Endothelial cell (in vitro differentiated cells): ENCODE data around the gene NSFL1C. TPM values are rescaled to one million over a fixed set of nuclear protein-coding genes. Genes with fewer than 3 reads are reported as not detected.

Experiments used
- DNase-seq: peaks from one replicate; pipeline ENCODE4 v3.0.0; 2021; ENCODE audit warnings: low spot score
- H3K27ac Mint-ChIP-seq: one replicate; pipeline ENCODE4 v1.8.0; 2021; ENCODE audit warnings: mixed read lengths, inconsistent platforms; ENCODE audit not compliant: unreplicated experiment
- H3K27me3 Mint-ChIP-seq: one replicate; pipeline ENCODE4 v1.8.0; 2021; ENCODE audit warnings: mild to moderate bottlenecking, moderate library complexity, mixed read lengths, inconsistent platforms; ENCODE audit not compliant: unreplicated experiment
- H3K36me3 Mint-ChIP-seq: one replicate; pipeline ENCODE4 v1.8.0; 2021; ENCODE audit warnings: mild to moderate bottlenecking, low read depth, mixed read lengths, inconsistent platforms; ENCODE audit not compliant: unreplicated experiment
- H3K4me1 Mint-ChIP-seq: one replicate; pipeline ENCODE4 v1.8.0; 2021; ENCODE audit warnings: mild to moderate bottlenecking, mixed read lengths, inconsistent platforms; ENCODE audit not compliant: unreplicated experiment
- H3K4me3 Mint-ChIP-seq: one replicate; pipeline ENCODE4 v1.8.0; 2021; ENCODE audit warnings: mild to moderate bottlenecking, mixed read lengths, inconsistent platforms; ENCODE audit not compliant: unreplicated experiment
- H3K9me3 Mint-ChIP-seq: one replicate; pipeline ENCODE4 v1.8.0; 2021; ENCODE audit warnings: mixed read lengths, inconsistent platforms; ENCODE audit not compliant: unreplicated experiment
- total RNA-seq: library from RNA; stranded (reverse); fragmentation: NEBNext Ultra II Directional; extraction: Animal tissue kit (Norgen Biotek cat#: 25700); gene quantifications from one replicate; pipeline ENCODE4 v1.2.1, GENCODE V29; 2021; ENCODE audit not compliant: unreplicated experiment
- TF ChIP-seq, protein P1 (sequence below): fragments of 200-600 bp; sonication (generic); IDR thresholded peaks from one replicate; pipeline ENCODE4 v1.5.0; 2021; ENCODE audit warnings: antibody characterized with exemption; ENCODE audit not compliant: unreplicated experiment

Gene NSFL1C
- total RNA-seq, 1 donor from 2014 or later = 104 TPM

DNA sequence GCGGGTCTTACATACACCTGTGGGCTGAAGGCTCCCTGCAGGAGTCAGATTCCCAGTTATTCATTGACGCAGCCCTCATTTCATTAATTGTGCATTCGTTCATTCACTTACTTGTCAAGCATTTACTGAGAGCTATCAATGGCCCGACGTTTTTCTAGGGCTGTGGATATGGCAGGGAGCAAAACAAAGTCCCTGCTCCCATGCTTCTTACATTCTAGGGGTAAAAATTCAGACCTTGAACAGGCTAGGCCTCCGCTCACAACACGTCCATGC, 369 bp upstream of the NSFL1C start:
- H3K27ac Mint-ChIP-seq = peak overlapping the region; percentile 99
- peak overlapping the region; percentile 86 for H3K4me3 Mint-ChIP-seq

DNA sequence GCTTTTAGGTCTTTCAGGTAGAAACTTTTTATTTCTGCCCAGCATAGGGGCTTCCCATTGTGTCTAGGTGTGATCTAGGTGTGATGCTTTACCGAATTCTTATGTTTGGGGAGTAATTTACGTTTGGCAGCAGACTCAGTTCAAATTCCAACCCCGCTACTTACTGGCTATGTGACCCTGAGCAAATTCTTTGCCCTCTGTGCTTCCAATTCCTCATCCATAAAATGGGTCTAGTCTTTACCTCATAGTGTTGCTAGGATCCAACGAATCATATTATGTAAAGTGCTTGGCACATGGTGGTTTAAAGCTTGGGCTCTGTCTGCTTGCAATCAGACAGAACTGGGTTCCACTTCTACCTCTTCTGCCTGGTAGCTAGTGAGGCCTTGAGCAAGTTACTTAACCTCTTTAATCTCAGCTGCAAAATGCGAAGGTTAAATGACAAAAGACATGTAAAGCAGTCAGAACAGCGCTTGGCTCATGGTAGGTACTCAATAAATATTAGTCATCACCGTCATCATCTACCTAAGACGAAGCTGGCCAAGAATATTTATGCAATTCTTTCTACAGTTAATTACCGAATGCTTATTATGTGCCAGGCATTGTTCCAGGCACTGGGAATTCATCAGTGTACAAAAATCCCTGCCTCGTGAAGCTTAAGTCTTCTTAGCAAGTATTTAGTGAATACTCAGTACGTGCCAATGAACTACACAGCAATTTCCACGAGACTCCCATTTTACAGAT, 1.0 kb downstream of the NSFL1C start:
- Mint-ChIP-seq H3K36me3 (peaks cover 38% of the 10 kb centered on the region), H3K27me3 (peaks cover 17% of the 10 kb centered on the region), H3K4me3 (peak overlapping the region; percentile 96), H3K27ac (peak overlapping the region; percentile 87), H3K9me3 (no peaks in the 10 kb centered on the region), H3K4me1 (peaks cover 40% of the 10 kb centered on the region)
- no peak for DNase-seq
- TF ChIP-seq, protein P1, sequence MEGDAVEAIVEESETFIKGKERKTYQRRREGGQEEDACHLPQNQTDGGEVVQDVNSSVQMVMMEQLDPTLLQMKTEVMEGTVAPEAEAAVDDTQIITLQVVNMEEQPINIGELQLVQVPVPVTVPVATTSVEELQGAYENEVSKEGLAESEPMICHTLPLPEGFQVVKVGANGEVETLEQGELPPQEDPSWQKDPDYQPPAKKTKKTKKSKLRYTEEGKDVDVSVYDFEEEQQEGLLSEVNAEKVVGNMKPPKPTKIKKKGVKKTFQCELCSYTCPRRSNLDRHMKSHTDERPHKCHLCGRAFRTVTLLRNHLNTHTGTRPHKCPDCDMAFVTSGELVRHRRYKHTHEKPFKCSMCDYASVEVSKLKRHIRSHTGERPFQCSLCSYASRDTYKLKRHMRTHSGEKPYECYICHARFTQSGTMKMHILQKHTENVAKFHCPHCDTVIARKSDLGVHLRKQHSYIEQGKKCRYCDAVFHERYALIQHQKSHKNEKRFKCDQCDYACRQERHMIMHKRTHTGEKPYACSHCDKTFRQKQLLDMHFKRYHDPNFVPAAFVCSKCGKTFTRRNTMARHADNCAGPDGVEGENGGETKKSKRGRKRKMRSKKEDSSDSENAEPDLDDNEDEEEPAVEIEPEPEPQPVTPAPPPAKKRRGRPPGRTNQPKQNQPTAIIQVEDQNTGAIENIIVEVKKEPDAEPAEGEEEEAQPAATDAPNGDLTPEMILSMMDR = no peak

More for the DNA sequence above, 369 bp upstream of the NSFL1C start:
- no peak for DNase-seq
- Mint-ChIP-seq H3K4me1 (peaks cover 53% of the 10 kb centered on the region), H3K36me3 (peaks cover 44% of the 10 kb centered on the region), H3K9me3 (no peaks in the 10 kb centered on the region), H3K27me3 (peaks cover 17% of the 10 kb centered on the region)
- TF ChIP-seq, protein P1 = no peak

DNA sequence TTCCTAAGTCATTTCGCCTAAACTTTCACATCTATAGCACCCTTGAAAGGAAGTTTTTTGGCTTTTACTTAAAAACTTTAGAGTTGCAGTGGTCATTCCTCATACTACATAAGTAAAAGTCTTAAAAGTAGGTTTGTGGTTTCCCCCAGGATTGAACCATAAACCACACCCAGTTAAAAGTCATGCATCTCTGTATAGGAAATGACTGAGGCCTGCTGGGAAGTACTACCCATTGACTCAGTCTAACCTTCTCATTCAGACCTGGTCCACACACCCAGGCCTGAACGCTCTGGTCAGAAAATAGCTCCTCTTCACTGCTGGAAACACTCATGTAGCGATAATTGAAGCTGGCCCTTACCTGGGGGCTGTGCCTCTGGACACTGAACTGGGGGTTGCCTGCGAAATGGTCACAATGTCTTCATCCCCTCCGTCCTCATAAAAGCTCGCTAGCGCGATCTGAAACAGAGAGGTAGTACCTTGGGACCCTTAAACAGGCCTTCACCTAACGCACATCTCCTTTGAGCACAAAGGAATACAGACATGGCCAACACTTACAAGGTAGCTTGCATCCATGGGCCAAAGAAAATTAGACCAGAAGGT, 2.6 kb downstream of the NSFL1C start:
- no peak for DNase-seq
- no peaks in the 10 kb centered on the region for H3K9me3 Mint-ChIP-seq
- H3K4me3 Mint-ChIP-seq = no peak overlapping the region
- H3K27me3 Mint-ChIP-seq = peaks cover 15% of the 10 kb centered on the region
- peaks cover 37% of the 10 kb centered on the region for H3K4me1 Mint-ChIP-seq
- TF ChIP-seq, protein P1 = no peak
- peaks cover 44% of the 10 kb centered on the region for H3K36me3 Mint-ChIP-seq
- no peak overlapping the region for H3K27ac Mint-ChIP-seq

DNA sequence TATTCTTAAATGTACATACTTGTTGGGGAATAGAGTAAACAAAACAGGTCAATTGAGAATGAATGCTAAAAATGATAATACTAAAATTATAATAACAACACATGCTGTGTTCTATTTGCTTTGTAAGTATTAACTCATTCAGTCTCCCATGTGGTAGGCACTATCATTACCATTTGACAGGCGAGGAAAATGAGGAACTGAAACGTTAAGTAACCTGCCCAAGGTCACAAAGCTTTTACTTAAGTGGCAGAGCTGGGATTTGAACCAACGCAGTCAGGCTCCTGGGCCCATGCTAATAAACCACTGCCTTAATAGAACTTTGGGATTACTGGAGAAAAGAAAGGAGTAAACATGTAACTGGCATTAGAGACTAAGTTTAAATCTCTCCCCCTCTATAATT, 3.8 kb downstream of the NSFL1C start:
- H3K36me3 Mint-ChIP-seq = peaks cover 50% of the 10 kb centered on the region
- peaks cover 26% of the 10 kb centered on the region for H3K4me1 Mint-ChIP-seq
- TF ChIP-seq, protein P1 = no peak
- H3K27ac Mint-ChIP-seq = no peak overlapping the region
- H3K4me3 Mint-ChIP-seq = peak overlapping the region; percentile 7
- DNase-seq = no peak
- H3K9me3 Mint-ChIP-seq = no peaks in the 10 kb centered on the region
- H3K27me3 Mint-ChIP-seq = peaks cover 11% of the 10 kb centered on the region

DNA sequence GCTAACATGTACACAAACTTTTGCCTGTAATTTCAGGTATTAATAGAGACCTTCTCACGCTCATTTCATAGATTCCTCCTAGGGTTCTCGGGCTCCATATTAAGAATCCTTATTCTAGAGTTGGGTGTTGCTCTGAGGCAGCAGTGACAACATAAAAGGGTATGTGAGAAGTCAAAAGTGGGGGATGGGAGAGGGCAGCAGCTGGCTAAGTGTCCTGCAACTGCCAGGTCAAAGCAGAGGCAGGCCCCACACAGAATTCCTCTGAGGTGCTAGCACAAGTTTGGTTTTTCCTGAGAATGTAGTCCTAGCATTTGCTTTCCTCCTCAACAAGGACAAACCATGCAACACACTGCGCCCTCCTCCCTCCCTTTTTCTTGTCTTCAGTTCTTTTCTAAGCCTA, 4.6 kb downstream of the NSFL1C start:
- Mint-ChIP-seq H3K4me1 (peaks cover 17% of the 10 kb centered on the region), H3K27ac (no peak overlapping the region), H3K36me3 (peaks cover 52% of the 10 kb centered on the region), H3K4me3 (no peak overlapping the region), H3K9me3 (no peaks in the 10 kb centered on the region), H3K27me3 (peaks cover 2% of the 10 kb centered on the region)
- TF ChIP-seq, protein P1 = no peak
- no peak for DNase-seq
